Kidney epithelial cell (primary cell): ENCODE results near the gene NPW. TPM values are rescaled to one million over a fixed set of nuclear protein-coding genes. Genes with fewer than 3 reads are reported as not detected.

Experiments used
- DNase-seq: peaks from one replicate; pipeline ENCODE4 v3.0.0-alpha.2; 2010; ENCODE audit warnings: low read depth
- H3K27me3 ChIP-seq: 2 replicates; pipeline ENCODE4 v1.6.0; 2011; ENCODE audit warnings: low read length; ENCODE audit not compliant: control insufficient read depth, insufficient read depth
- H3K36me3 ChIP-seq: 2 replicates; pipeline ENCODE4 v1.5.1; 2011; ENCODE audit warnings: low read length; ENCODE audit not compliant: control insufficient read depth, insufficient read depth
- H3K4me3 ChIP-seq: 2 replicates; pipeline ENCODE4 v1.5.1; 2011; ENCODE audit warnings: low read depth, mild to moderate bottlenecking, control low read depth, low read length
- total RNA-seq: library from RNA; depleted of rRNA; stranded (reverse); fragments of >200 nt; gene quantifications from 2 replicates; pipeline ENCODE4 v1.2.3, GENCODE V29; 2015
- TF ChIP-seq, protein P1 (sequence below): IDR thresholded peaks from 2 replicates; pipeline ENCODE4 v1.5.1; 2011; ENCODE audit warnings: mild to moderate bottlenecking, moderate library complexity, low read length, control low read depth, inconsistent platforms; ENCODE audit not compliant: insufficient read depth, poor library complexity, severe bottlenecking

Gene NPW
- total RNA-seq, 1 donor from 2014 or later: not detected

DNA sequence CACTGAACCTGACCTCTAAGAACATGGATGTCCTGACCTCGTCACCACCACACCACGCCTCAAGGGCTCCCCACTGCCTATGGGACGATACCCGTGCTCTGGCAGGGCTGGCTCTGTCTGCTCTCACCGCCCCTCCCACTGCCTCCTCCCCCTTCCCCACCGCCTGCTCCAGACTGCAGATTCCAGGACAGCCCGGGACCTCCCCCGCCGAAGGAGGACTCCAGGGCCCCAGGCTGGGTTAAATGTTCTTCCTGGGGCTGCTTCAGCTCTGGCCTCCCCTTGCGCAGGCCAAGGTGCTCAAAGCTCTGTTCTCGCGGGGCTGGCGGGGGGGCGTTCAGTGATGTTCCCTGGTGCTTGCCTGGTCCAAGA is 3.1 kb downstream of the NPW start:
- TF ChIP-seq, protein P1, sequence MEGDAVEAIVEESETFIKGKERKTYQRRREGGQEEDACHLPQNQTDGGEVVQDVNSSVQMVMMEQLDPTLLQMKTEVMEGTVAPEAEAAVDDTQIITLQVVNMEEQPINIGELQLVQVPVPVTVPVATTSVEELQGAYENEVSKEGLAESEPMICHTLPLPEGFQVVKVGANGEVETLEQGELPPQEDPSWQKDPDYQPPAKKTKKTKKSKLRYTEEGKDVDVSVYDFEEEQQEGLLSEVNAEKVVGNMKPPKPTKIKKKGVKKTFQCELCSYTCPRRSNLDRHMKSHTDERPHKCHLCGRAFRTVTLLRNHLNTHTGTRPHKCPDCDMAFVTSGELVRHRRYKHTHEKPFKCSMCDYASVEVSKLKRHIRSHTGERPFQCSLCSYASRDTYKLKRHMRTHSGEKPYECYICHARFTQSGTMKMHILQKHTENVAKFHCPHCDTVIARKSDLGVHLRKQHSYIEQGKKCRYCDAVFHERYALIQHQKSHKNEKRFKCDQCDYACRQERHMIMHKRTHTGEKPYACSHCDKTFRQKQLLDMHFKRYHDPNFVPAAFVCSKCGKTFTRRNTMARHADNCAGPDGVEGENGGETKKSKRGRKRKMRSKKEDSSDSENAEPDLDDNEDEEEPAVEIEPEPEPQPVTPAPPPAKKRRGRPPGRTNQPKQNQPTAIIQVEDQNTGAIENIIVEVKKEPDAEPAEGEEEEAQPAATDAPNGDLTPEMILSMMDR: no peak
- no peak for DNase-seq
- Histone ChIP-seq H3K36me3 (no peaks in the 10 kb centered on the region), H3K4me3 (peak overlapping the region; percentile 4), H3K27me3 (peaks cover 28% of the 10 kb centered on the region)

DNA sequence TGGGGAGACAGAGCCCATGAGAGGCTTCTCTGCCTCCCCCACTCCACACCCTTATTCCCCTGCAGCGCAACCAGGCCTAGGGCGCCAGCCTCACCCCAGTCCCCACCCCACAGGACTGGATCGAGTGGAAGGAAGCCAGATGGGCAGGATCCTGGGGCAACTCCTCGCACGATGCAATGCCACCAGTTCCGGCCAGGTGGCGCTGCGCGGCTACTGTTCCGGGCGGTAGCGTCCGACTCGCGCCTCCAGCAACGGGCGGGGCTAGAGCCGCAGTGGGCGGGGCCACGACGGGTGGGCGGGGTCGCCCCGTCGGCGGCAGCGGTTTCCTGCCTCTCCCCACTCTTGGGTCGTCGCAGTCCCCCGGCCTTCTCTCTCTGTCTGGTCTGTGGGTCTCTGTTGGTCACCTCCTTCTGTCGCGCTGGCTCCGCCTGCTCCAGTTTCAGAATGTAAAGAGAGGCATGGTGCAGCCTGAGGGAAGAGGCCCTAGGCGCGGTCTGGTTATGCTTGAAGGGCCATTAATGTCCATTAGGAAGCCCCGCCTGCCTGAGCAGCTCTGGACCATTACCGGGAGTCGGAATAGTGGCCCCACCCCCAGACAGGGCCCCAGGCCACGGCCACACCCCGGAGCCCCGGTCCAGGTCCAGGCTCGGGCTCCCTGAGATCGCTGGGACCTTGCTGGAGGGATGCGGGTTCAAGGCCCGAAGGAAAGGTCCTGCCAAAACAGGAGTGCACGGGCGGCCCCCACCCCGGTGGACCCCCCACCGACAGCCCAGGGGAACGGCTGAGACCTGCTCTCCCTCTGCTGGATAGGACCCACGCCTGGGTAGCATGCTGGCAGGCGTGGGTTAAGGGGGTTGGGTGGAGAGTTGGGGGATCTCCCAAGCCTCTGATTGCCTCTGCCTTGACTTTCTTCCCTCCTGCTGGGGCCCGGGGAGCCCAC is 3.8 kb downstream of the NPW start:
- no peak for DNase-seq
- TF ChIP-seq, protein P1: peak; percentile 86
- H3K27me3 ChIP-seq: peaks cover 28% of the 10 kb centered on the region

DNA sequence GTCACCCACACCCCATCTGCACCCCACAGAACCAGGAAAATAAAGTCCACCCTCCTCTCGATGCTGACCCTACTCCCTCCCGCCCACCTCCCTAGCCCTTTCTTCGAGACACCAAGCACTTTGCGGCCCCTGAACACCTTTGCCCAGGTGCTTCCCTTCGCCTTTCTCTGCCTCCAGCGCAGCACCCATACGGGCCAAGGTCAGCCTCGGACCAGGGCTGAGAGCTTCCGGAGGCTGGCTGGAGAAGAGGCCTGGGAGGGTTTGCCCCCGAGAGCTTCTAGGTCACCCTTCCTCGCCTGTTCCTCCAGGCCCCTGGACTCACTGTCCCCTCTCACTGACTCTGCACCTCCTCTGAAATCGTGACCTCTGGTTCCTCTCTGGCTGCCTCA is 4.4 kb downstream of the NPW start:
- TF ChIP-seq, protein P1: no peak
- Histone ChIP-seq H3K4me3 (no peak overlapping the region), H3K36me3 (no peaks in the 10 kb centered on the region), H3K27me3 (peaks cover 26% of the 10 kb centered on the region)
- no peak for DNase-seq

More for the DNA sequence above, 3.8 kb downstream of the NPW start:
- no peaks in the 10 kb centered on the region for H3K36me3 ChIP-seq
- H3K4me3 ChIP-seq: peak overlapping the region; percentile 15

DNA sequence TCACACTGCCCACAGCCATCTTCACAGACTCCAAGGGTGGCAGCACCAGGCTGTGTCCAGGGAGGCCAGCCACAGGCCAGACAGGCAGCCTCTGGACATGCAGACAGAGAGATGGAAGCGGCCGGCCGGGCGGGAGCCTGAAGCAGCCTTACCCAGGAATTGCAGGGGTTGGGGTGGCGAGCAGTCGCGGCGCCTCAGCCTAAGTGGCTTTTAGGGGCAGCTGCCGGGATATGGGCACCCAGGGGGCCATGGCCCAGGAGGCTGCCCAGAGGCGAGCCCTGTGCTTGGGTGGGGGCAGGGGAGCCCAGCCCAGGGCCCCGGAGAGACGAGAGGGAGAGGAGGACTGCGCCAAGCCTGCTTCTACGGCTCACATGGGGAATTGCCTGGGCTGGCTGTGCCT is 5.7 kb downstream of the NPW start:
- TF ChIP-seq, protein P1: no peak
- Histone ChIP-seq H3K4me3 (no peak overlapping the region), H3K36me3 (no peaks in the 10 kb centered on the region), H3K27me3 (peaks cover 13% of the 10 kb centered on the region)
- no peak for DNase-seq

DNA sequence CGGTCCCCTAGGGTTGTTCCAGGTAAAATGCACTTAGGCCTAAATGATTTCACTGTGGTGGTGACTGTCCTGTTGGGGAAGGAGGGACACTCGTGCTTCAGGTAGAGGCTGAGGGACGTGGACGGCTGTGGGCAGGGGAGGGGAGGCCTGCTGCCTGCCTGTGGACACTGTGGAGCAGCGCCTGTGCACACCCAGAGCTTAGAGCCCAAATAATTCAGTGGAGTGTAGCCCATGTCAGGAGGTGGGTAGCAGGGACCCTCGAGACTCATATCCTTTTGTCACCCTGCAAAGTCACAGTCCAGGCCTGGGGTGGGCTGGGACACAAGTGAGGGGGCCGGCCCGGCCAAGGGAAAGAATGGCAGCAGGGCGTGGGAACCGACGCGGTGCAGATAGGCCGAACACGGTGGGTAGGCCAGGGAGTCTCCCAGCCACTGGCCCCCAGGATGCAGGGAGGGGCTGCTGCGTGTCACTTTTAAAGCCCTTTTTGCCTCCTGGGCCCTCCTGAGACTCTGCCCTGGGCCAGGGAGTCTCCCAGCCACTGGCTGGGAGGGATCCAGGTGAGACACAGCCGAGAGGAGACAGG is 6.4 kb downstream of the NPW start:
- Histone ChIP-seq H3K4me3 (peak overlapping the region; percentile 29), H3K36me3 (no peaks in the 10 kb centered on the region), H3K27me3 (peaks cover 7% of the 10 kb centered on the region)
- no peak for DNase-seq
- TF ChIP-seq, protein P1: no peak
